H1 (cell line): ENCODE results near the gene PRDM15. TPM values are rescaled to one million over a fixed set of nuclear protein-coding genes. Genes with fewer than 3 reads are reported as not detected.

Experiments used
- CTCF ChIA-PET: fragments of 300-600 bp; sonication (Branson Sonifier 250); formaldehyde crosslinking; loops from one replicate; lab custom pipeline; 2021; ENCODE audit not compliant: partially characterized antibody; lab: Charles Lee
- POLR2A ChIA-PET: fragments of 300-600 bp; sonication (Branson Sonifier 250); formaldehyde crosslinking; loops from one replicate; lab custom pipeline; 2021; ENCODE audit warnings: inconsistent platforms; ENCODE audit not compliant: partially characterized antibody; lab: Charles Lee
- DNase-seq, 2 experiments: peaks; one replicate each; pipeline versions ENCODE4 v3.0.0 to v3.0.0-alpha.2; 2010 to 2022; ENCODE audit warnings: low spot score in 2 of 2, low read depth in 1 of 2, mixed read lengths in 1 of 2
- FAIRE-seq: peaks from 2 replicates; lab custom pipeline; 2011; peaks lifted over from hg19 to GRCh38; lab: Jason Lieb, UNC
- H2AFZ ChIP-seq: 2 replicates; pipeline ENCODE4 v1.8.1; 2012; ENCODE audit warnings: low read length, inconsistent platforms
- H2AK5ac ChIP-seq: 2 replicates; pipeline ENCODE4 v1.6.1; 2013; ENCODE audit warnings: low read depth, low read length
- H2BK120ac ChIP-seq: replicated peaks from 2 replicates; pipeline ENCODE3; 2013; ENCODE audit warnings: low read depth, low read length, inconsistent platforms
- H2BK12ac ChIP-seq: 2 replicates; pipeline ENCODE4 v1.6.1; 2013; ENCODE audit warnings: low read depth, low read length
- H2BK15ac ChIP-seq: 2 replicates; pipeline ENCODE4 v1.6.1; 2013; ENCODE audit warnings: low read length
- H2BK20ac ChIP-seq: 2 replicates; pipeline ENCODE4 v1.6.1; 2013; ENCODE audit warnings: low read length
- H2BK5ac ChIP-seq: 2 replicates; pipeline ENCODE4 v1.6.1; 2013; ENCODE audit warnings: low read depth, low read length
- H3K14ac ChIP-seq: 2 replicates; pipeline ENCODE4 v1.6.1; 2013; ENCODE audit warnings: inconsistent platforms; ENCODE audit not compliant: insufficient read length
- H3K18ac ChIP-seq: 2 replicates; pipeline ENCODE4 v1.6.1; 2013; ENCODE audit warnings: low read length; ENCODE audit errors: extremely low read depth
- H3K23ac ChIP-seq: 2 replicates; pipeline ENCODE4 v1.6.1; 2013; ENCODE audit warnings: inconsistent platforms; ENCODE audit not compliant: insufficient read length
- H3K23me2 ChIP-seq: 2 replicates; pipeline ENCODE4 v1.6.1; 2013; ENCODE audit warnings: low read depth, low read length
- H3K27ac ChIP-seq: 2 replicates; pipeline ENCODE4 v1.6.1; 2011; ENCODE audit warnings: low read depth, low read length, inconsistent platforms
- H3K27me3 ChIP-seq, 4 experiments: replicated peaks in 1 of 4; 1 replicate in 1 of 4; 2 replicates in 3 of 4; pipeline versions ENCODE4 v1.6.1 to v1.8.1; 2011 to 2013; ENCODE audit warnings: low read length in 3 of 4, mild to moderate bottlenecking in 3 of 4, inconsistent platforms in 2 of 4, mixed read lengths in 2 of 4, moderate library complexity in 1 of 4; ENCODE audit not compliant: control insufficient read depth in 3 of 4, insufficient read depth in 3 of 4; ENCODE audit errors: extremely low read depth in 1 of 4
- H3K36me3 ChIP-seq, 4 experiments: 2 replicates each; pipeline versions ENCODE4 v1.6.1 to v1.8.1; 2011 to 2013; ENCODE audit warnings: mild to moderate bottlenecking in 4 of 4, low read length in 3 of 4, moderate library complexity in 2 of 4, control low read depth in 1 of 4, inconsistent platforms in 1 of 4; ENCODE audit not compliant: insufficient read depth in 4 of 4, control insufficient read depth in 2 of 4
- H3K4ac ChIP-seq: replicated peaks from 2 replicates; pipeline ENCODE3; 2013; ENCODE audit warnings: low read length, low read depth, mixed read lengths, inconsistent platforms; ENCODE audit not compliant: insufficient read length
- H3K4me1 ChIP-seq, 4 experiments: replicated peaks in 1 of 4; 1 replicate in 1 of 4; 2 replicates in 3 of 4; pipeline versions ENCODE4 v1.6.1 to v1.8.1; 2011 to 2013; ENCODE audit warnings: low read length in 3 of 4, inconsistent platforms in 2 of 4, mixed read lengths in 1 of 4; ENCODE audit not compliant: insufficient read depth in 4 of 4, control insufficient read depth in 3 of 4
- H3K4me2 ChIP-seq, 2 experiments: 2 replicates each; pipeline versions ENCODE4 v1.6.1 to v1.8.1; 2011 to 2013; ENCODE audit warnings: low read depth in 2 of 2, low read length in 2 of 2, control low read depth in 1 of 2, inconsistent platforms in 1 of 2, mild to moderate bottlenecking in 1 of 2; ENCODE audit not compliant: insufficient read depth in 1 of 2
- H3K4me3 ChIP-seq, 4 experiments: fragments of 200-600, 300-600 bp in 1 of 4; sonication (generic), shearing (Covaris generic), sonication (Bioruptor Twin) in 1 of 4; 2 replicates each; pipeline versions ENCODE4 v1.5.1 to v1.8.1; 2011 to 2016; ENCODE audit warnings: low read length in 4 of 4, low read depth in 3 of 4, control low read depth in 2 of 4, inconsistent platforms in 2 of 4, mild to moderate bottlenecking in 2 of 4, mixed read lengths in 1 of 4, moderate library complexity in 1 of 4; ENCODE audit not compliant: insufficient read depth in 2 of 4; ENCODE audit errors: extremely low read depth in 1 of 4
- H3K56ac ChIP-seq: replicated peaks from 2 replicates; pipeline ENCODE3; 2013; ENCODE audit warnings: low read depth, mild to moderate bottlenecking, mixed read lengths, low read length, inconsistent platforms; ENCODE audit not compliant: insufficient read length
- H3K79me1 ChIP-seq: 2 replicates; pipeline ENCODE4 v1.6.1; 2013; ENCODE audit warnings: low read depth, low read length, control low read depth
- H3K79me2 ChIP-seq, 2 experiments: 2 replicates each; pipeline versions ENCODE4 v1.6.1 to v1.8.1; 2012 to 2013; ENCODE audit warnings: low read length in 2 of 2, mild to moderate bottlenecking in 2 of 2, inconsistent platforms in 1 of 2; ENCODE audit not compliant: insufficient read depth in 2 of 2, control insufficient read depth in 1 of 2
- H3K9ac ChIP-seq, 4 experiments: replicated peaks in 1 of 4; 1 replicate in 1 of 4; 2 replicates in 3 of 4; pipeline versions ENCODE4 v1.6.1 to v1.8.1; 2011 to 2013; ENCODE audit warnings: low read depth in 3 of 4, low read length in 3 of 4, control low read depth in 2 of 4, mild to moderate bottlenecking in 2 of 4, moderate library complexity in 2 of 4, inconsistent platforms in 1 of 4; ENCODE audit errors: extremely low read depth in 1 of 4
- H3K9me3 ChIP-seq, 2 experiments: 2 replicates each; pipeline versions ENCODE4 v1.6.1 to v1.8.1; 2012 to 2013; ENCODE audit warnings: mild to moderate bottlenecking in 2 of 2, moderate library complexity in 2 of 2, control low read depth in 1 of 2, inconsistent platforms in 1 of 2, low read depth in 1 of 2, low read length in 1 of 2, mixed read lengths in 1 of 2; ENCODE audit not compliant: insufficient read depth in 2 of 2
- H4K20me1 ChIP-seq, 2 experiments: replicated peaks in 1 of 2; 2 replicates each; pipeline versions ENCODE3 to v1.8.1; 2011 to 2013; ENCODE audit warnings: inconsistent platforms in 2 of 2, low read length in 2 of 2, mild to moderate bottlenecking in 1 of 2; ENCODE audit not compliant: insufficient read depth in 2 of 2, control insufficient read depth in 1 of 2
- H4K5ac ChIP-seq: 2 replicates; pipeline ENCODE4 v1.6.1; 2013; ENCODE audit warnings: low read length, low read depth, mixed read lengths, inconsistent platforms; ENCODE audit not compliant: insufficient read length
- H4K8ac ChIP-seq: 2 replicates; pipeline ENCODE4 v1.8.0; 2013; ENCODE audit warnings: mild to moderate bottlenecking, moderate library complexity, low read length, inconsistent platforms; ENCODE audit not compliant: insufficient read depth; ENCODE audit errors: extremely low read depth
- H4K91ac ChIP-seq: replicated peaks from 2 replicates; pipeline ENCODE3; 2013; ENCODE audit warnings: low read length, mixed read lengths, inconsistent platforms; ENCODE audit not compliant: insufficient read length
- ATF3 ChIP-seq: IDR thresholded peaks from 2 replicates; pipeline ENCODE4 v1.6.1; 2011; ENCODE audit warnings: low read depth, mild to moderate bottlenecking, low read length; ENCODE audit not compliant: insufficient read depth
- CHD1 ChIP-seq: IDR thresholded peaks from 2 replicates; pipeline ENCODE4 v1.6.1; 2012; ENCODE audit warnings: low read depth, low read length, improper control_type of control experiment
- EP300 ChIP-seq, 2 experiments: IDR thresholded peaks; 1 replicate in 1 of 2; 2 replicates in 1 of 2; pipeline ENCODE4 v1.6.1; 2011 to 2012; ENCODE audit warnings: low read depth in 2 of 2, low read length in 2 of 2, mild to moderate bottlenecking in 2 of 2, borderline replicate concordance in 1 of 2, inconsistent platforms in 1 of 2, moderate library complexity in 1 of 2
- PHF8 ChIP-seq: fragments of 200-600 bp; sonication (generic); conservative IDR thresholded peaks from 2 replicates; pipeline ENCODE4 v1.7.1; 2012; ENCODE audit warnings: low read depth, mild to moderate bottlenecking, inconsistent platforms, low read length, moderate library complexity
- RBBP5 ChIP-seq: IDR thresholded peaks from 2 replicates; pipeline ENCODE4 v1.7.1; 2012; ENCODE audit warnings: low read depth, mild to moderate bottlenecking, inconsistent platforms, low read length, moderate library complexity, borderline replicate concordance
- SAP30 ChIP-seq: fragments of 300-600 bp; sonication (generic); IDR thresholded peaks from 2 replicates; pipeline ENCODE4 v1.7.1; 2012; ENCODE audit warnings: low read length, moderate library complexity, mild to moderate bottlenecking, inconsistent platforms; ENCODE audit not compliant: insufficient read depth, insufficient replicate concordance
- ZNF274 ChIP-seq: IDR thresholded peaks from 2 replicates; pipeline ENCODE4 v1.7.0; 2012; ENCODE audit warnings: low read length, borderline replicate concordance; ENCODE audit errors: extremely low read depth
- WGBS, 2 experiments: shearing (Covaris generic) in 1 of 2; methylation state at CpG; one replicate each; pipeline versions ENCODE4 v1.1.6 to v1.1.7; 2013 to 2015; ENCODE audit warnings: low lambda C conversion rate in 2 of 2, mixed read lengths in 2 of 2, inconsistent platforms in 1 of 2, low coverage in 1 of 2, missing lambda C conversion rate in 1 of 2; ENCODE audit not compliant: insufficient replicate concordance in 2 of 2, insufficient coverage in 1 of 2, insufficient read length in 1 of 2; ENCODE audit errors: extremely low coverage in 1 of 2, missing lambda C conversion rate in 1 of 2; 5-methylcytosine and 5-hydroxymethylcytosine counted together
- polyA plus RNA-seq, 7 experiments: library from polyadenylated mRNA; depleted of rRNA in 3 of 7; stranded (reverse) in 5 of 7; unstranded in 2 of 7; fragments of >200 nt in 5 of 7; fragments of 200-250 nt in 2 of 7; gene quantifications; 1 replicate in 5 of 7; 2 replicates in 1 of 7; 4 replicates in 1 of 7; pipeline versions ENCODE4 v1.2.1 to v1.2.3, GENCODE V29; 2011 to 2013; ENCODE audit warnings: missing spikeins in 2 of 7, mixed read lengths in 2 of 7
- total RNA-seq: library from RNA; stranded (reverse); fragmentation: NEBNext Ultra II Directional; extraction: Animal tissue kit (Norgen Biotek cat#: 25700); gene quantifications from 2 replicates; pipeline ENCODE4 v1.2.1, GENCODE V29; 2021
- TF ChIP-seq, protein P1 (sequence below): IDR thresholded peaks from 2 replicates; pipeline ENCODE4 v1.6.1; 2012; ENCODE audit warnings: inconsistent platforms
- TF ChIP-seq, protein P2 (sequence below): IDR thresholded peaks from 2 replicates; pipeline ENCODE4 v1.6.1; 2012; ENCODE audit warnings: low read length, inconsistent platforms

PRDM15 gene
- total and polyA plus RNA-seq, 2 of the 8 experiments (the other 6 are each of a cell fraction or from before 2014, with no cell fraction given): 9.7 to 10.5 TPM

DNA sequence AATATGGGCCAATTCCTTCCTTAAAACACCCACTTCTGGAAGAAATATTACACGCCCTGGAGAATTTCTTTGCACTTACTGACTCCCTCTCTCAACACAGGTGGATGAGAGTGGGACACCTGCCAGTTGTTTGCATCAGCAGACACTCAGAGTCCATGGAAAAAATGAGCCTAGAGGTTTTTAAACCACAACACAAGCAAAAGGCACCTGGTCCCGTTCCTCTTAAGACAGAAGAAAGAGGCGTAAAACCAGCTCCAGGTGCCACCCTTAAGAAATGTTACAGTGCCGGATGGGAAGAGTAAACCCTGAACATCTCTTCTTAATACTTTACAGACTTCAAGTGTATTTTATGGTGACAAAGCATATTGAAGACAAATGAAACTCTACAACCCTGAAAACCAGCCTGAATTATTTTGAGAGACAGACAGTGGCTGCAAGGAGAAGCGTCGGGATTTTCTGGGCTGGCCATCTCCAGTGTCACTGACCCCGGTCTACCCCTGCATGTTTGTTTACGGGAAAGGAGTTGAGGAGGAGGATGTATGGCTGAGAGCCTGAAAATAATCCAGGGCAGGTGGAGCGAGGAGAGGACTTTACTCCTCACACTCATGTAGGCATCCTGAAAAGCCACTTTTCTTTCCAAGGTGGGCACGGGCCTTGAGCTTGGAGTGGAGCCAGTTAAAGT, 104.5 kb downstream of the PRDM15 start:
- Histone ChIP-seq H3K4me1 (peaks cover 9 to 17% (median 13%) of the 10 kb centered on the region in 4 experiments), H3K56ac (no peak overlapping the region), H3K9me3 (no peaks in the 10 kb centered on the region), H2BK120ac (no peak overlapping the region), H2AK5ac (peak overlapping the region; percentile 15; the same call in 1 of the 2 replicates), H3K14ac (no peak overlapping the region), H3K4me2 (no peak overlapping the region), H3K4me3 (no peak overlapping the region), H2BK15ac (no peak overlapping the region), H2BK5ac (no peak overlapping the region), H3K79me2 (no peaks in the 10 kb centered on the region), H3K23me2 (no peaks in the 10 kb centered on the region), H2BK12ac (no peak overlapping the region), H3K23ac (no peak overlapping the region), H3K27ac (no peak overlapping the region), H4K20me1 (peaks cover 0 to 2% of the 10 kb centered on the region in 2 experiments), H4K91ac (no peak overlapping the region), H3K79me1 (no peaks in the 10 kb centered on the region), H3K18ac (no peak overlapping the region), H3K9ac (no peak overlapping the region), H4K8ac (no peak overlapping the region; the same call in 1 of the 2 replicates), H2BK20ac (no peak overlapping the region), H3K27me3 (peaks cover 6 to 29% (median 24%) of the 10 kb centered on the region in 4 experiments), H3K4ac (no peak overlapping the region), H2AFZ (no peak overlapping the region), H4K5ac (no peak overlapping the region), H3K36me3 (no peaks in the 10 kb centered on the region)
- WGBS, 2 experiments: 75% methylated on average over 10 of the region's 10 CpGs; no CpG with 5 or more reads in 1 of the 2 experiments
- no peak for DNase-seq
- CTCF ChIA-PET: interaction anchor here (0.6 to 7.0 kb wide), 8 partner anchors 11 to 491 kb away, joined by 3 to 82 read pairs (median 5); partner anchors contain the start of gene RIPK4
- FAIRE-seq: no peak
- POLR2A ChIA-PET: no interaction called here
- TF ChIP-seq, protein P1, sequence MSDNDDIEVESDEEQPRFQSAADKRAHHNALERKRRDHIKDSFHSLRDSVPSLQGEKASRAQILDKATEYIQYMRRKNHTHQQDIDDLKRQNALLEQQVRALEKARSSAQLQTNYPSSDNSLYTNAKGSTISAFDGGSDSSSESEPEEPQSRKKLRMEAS: no peak
- no peak for TF ChIP-seq ZNF274
- TF ChIP-seq, protein P2, sequence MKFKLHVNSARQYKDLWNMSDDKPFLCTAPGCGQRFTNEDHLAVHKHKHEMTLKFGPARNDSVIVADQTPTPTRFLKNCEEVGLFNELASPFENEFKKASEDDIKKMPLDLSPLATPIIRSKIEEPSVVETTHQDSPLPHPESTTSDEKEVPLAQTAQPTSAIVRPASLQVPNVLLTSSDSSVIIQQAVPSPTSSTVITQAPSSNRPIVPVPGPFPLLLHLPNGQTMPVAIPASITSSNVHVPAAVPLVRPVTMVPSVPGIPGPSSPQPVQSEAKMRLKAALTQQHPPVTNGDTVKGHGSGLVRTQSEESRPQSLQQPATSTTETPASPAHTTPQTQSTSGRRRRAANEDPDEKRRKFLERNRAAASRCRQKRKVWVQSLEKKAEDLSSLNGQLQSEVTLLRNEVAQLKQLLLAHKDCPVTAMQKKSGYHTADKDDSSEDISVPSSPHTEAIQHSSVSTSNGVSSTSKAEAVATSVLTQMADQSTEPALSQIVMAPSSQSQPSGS: no peak
- TF ChIP-seq CHD1: no peak
- TF ChIP-seq SAP30: no peak
- TF ChIP-seq EP300 (IDR thresholded peaks at IDR 0.05; ENCODE audit: borderline replicate concordance in 1 of 2, low read depth in 2 of 2, low read length in 2 of 2): no peak
- TF ChIP-seq RBBP5: no peak
- TF ChIP-seq ATF3: no peak
- no peak for TF ChIP-seq PHF8
